GM19351 (cell line): ENCODE data around the gene SYNC.
"Not testable (repeated sequence)": the region's sequence is repeated elsewhere in the genome, so short reads cannot be mapped to it uniquely, and the experiment has no call there.

Experiments
- ATAC-seq: cut with Tn5 transposase; IDR thresholded peaks from one replicate; pipeline ENCODE4 v1.9.1; 2021; ENCODE audit warnings: mild to moderate bottlenecking, moderate library complexity; ENCODE audit not compliant: unreplicated experiment

The SYNC gene

GRCh38 chr1:32695098-32695904 is 7.3 kb downstream of the SYNC start:
- no peak for ATAC-seq

- ATAC-seq: no peak
Measured at GRCh38 chr1:32693455-32694174, 9.0 kb downstream of the SYNC start.

- no peak for ATAC-seq
Measured at GRCh38 chr1:32686387-32686786, 16.2 kb downstream of the SYNC start.

DNA sequence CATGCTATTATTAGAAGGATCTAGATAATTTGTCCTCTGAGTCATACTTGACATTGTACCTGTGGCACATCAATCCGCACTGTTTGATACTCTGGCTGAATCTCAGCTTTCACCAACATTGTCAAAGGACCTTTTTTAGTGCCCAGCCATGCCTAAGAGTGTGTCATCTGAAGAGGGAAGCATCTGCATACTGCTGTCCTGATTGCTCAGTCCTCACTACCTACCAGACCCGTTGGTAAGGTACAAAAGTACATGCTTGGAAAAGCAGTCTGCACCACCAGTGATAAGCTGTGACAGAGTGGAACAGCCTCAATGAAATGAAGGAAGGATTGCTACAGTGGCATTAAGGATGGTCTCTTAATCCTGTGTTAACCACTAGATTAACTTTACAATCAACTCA is 17.1 kb downstream of the SYNC start:
- ATAC-seq: no peak

DNA sequence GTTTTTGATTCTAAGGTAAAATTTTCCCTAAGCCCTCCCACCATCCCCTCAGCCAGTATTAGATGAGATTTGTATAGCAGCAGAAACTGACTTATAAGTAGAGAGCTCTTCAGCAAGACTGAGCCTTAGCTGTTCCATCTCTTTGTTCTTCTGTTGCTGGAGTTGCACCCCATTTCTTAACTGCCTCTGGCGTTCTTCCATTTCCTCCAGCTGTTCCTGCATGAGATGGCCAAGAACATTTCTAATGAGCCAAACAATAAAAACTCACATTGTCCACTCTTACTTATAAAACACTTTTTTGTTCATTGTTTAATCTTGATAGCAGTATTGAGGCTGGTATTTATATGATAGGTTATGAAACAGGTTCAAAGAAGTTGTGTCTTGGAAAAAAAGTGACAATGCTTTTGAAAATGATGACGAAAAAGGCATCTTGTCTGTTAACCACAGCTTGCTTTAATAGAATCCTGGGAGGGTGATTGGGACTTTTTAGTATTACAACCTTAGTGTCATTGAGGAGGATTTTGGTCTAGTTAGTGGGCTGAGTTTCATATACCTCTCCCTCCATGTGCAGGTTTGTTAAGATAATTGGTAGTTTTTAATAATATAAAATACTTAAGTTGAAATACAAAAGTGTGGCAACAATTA is 18.3 kb downstream of the SYNC start:
- ATAC-seq: no peak

DNA sequence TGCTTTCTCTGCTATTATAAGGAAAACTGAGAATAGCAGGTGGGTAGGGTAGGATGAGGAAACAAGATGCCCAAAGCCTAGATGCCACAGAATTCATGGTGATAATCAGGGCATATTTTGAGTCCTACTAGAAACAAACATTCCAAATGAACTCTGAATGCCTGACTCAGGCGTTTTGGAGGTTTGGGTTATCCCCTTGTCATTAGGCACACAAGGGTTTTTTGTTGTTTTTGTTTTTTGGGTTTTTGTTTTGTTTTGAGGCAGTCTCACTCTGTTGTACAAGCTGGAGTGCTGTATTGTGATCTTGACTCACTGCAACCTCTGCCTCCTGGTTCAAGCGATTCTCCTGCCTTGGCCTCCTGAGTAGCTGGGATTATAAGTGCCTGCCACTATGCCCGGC is 19.2 kb downstream of the SYNC start:
- no peak for ATAC-seq

DNA sequence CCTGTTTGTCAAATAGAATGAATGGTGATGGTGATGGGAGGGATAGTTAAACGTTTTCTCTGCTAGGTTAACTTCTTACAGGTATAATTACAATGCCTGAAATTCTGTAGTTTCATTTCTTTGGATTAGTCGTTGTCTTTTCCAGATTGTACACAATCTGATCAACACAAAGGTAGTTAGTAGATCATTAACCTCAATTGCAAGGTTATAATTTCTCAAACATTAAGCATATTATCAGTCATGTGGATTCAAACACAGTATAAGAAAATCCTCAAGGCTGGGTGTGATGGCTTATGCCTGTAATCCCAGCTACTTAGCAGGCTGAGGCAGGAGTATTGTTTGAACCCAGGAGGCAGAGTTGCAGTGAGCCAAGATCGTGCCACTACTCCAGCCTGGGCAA is 20.6 kb downstream of the SYNC start:
- no peak for ATAC-seq

GRCh38 chr1:32681509-32681908 is 21.1 kb downstream of the SYNC start:
- no peak for ATAC-seq

- no peak for ATAC-seq
Measured at GRCh38 chr1:32680642-32681041, 21.9 kb downstream of the SYNC start.

DNA sequence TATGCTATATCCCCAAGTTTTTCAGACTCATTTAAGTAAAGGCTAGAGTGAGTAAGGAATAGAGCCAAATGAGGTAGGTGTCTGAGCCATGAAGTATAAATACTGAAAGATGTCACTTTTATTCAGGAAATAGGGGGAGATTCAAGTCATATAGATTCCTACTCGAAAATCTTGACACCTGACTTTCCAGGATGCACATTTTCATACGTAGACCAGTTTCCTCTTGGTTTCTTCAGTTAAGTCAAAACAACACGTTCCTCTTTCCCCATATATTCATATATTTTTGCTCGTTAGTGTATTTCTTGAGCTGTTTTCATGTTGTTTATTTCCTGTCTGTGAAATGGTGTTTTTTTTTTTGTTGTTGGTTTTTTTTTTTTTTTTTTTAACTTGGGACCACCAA is 22.6 kb downstream of the SYNC start:
- ATAC-seq: not testable (repeated sequence)

DNA sequence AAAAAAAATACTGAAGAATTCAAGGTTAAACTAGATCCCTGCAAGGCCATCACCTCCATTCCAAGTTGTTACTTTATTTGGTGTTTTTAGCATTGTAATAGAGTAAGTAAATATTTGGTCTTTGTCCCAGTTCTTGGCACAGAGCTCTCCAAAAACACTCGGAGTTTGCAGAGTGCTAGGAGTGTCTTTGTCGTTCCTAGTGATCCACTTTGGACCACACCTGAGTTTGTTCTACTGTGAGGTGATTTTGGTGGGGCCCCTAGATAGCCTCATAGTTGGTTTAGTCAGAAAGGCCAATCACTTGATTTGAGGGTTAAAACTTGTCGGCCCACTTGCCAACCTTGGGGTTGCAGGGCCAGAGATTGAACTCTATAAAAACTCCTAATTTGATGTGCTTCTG is 25.6 kb downstream of the SYNC start:
- no peak for ATAC-seq

DNA sequence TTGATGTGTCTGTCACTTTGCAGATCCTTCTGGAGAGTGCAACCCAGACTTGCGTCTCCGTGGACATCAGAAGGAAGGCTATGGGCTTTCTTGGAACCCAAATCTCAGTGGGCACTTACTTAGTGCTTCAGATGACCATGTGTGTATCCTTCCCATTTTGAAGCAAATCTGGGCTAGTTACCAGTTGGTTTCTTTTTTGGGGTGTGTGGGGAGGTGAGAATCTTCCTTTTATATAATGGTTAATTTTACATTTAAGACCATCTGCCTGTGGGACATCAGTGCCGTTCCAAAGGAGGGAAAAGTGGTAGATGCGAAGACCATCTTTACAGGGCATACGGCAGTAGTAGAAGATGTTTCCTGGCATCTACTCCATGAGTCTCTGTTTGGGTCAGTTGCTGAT is 33.9 kb downstream of the SYNC start:
- ATAC-seq: not testable (repeated sequence)

DNA sequence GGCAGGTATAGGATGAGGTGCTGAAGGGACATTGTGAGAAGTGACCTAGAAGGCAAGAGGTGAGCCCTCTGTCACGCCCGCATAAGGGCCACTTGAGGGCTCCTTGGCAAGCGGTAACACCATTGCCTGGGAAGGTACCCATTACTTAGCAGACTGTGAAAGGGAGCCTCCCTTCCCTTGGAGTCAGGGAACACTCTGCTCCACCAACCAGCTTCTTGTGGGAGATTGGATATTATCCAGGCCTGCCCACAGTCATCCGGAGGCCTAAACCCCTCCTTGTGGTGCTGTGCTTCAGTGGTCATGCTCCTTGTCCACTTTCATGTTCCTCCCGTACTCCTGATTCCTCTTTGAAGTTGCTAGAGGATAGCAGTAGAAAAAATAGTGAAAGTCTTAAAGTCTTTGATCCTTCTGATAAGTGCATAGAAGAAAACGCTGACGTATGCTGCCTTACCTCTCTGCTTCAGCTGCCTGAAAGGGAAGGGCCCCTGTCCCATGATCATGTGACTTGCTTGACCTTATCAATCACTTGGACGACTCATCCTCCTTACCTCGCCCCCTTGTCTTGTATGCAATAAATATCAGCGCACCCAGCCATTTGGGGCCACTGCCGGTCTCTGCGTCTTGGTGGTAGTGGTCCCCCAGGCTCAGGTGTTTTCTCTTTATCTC is 35.5 kb downstream of the SYNC start:
- no peak for ATAC-seq

DNA sequence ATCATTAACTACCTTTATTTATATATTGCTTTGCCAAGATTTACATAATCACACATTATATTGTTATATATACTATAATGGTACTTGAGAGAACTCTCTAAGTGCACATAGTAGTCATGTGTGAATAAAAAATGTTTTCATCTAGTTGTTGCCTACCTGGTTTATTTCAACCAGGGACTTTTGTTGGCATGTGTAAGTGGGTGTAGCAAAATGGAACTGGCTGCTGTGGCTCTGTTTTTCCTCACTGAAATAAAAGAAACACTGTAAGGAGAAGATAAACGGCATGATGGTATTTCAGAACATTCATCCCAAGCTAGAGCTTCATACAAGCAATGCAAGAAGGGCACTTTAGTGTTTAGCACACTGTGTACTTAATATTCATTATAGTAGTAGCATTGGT is 36.7 kb downstream of the SYNC start:
- ATAC-seq: no peak

DNA sequence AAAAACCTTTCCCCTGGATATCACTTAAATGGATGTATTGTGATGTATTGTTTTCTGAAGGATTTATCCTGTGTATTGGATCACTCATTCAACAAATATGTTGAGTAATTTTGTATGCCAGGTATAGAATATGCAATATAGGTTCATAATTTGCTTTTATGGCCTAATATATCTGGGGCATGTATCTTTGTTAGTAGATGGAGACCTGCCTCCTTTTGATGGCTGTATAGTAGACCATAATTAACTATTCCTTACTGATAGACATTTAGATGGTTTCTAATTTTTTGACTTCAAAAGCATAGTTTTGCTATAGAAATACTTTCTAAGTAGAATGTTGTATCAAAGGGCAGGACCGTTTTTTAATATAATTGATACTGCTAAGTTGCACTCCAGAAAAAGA is 43.0 kb downstream of the SYNC start:
- no peak for ATAC-seq

- no peak for ATAC-seq
Measured at GRCh38 chr1:32652244-32652962, 50.2 kb downstream of the SYNC start.

- peak; percentile 24 for ATAC-seq
Measured at GRCh38 chr1:32651461-32652073, 51.0 kb downstream of the SYNC start.

DNA sequence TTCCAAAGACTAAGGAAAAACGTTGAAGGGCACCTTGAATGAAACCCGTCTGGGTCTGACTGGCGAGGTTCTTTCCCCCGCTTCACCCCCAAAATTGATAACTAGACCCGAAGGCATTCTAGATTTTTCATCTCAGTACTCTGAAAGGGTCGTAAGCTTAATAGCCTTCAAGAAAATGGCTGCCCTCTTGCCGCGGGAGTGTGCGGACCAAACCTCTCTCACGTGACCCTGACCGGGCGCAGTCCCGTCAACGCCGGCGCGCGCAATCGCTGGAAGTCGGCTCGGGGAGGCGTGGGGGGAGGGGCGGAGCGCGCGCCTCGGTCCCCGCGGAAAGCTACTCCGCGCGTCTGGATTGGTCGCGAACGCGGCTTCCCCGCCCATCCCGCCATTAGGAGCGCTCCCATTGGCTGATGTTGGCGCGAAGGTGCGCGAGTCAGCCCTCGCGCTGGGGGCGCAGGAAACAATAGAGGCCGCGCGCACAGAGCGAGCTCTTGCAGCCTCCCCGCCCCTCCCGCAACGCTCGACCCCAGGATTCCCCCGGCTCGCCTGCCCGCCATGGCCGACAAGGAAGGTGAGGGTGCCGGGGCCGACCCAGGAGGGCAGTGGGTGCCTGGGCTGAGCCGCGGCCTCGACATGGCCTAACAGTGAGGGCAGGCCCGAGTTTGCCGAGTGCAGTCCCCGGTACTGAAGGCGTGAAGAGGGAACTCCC is 51.7 kb downstream of the SYNC start, which contains the start of gene RBBP4:
TSS of gene RBBP4 (plus strand) at position 457 of the 709 bp plus-strand sequence. CDS start at position 556, 99 bp downstream.
- ATAC-seq: peak; percentile 76

GRCh38 chr1:32650248-32650751 is 52.3 kb downstream of the SYNC start, which contains the start of gene ZBTB8OS:
Gene ZBTB8OS (minus strand): TSS chr1:32650550. CDS start chr1:32650529, 21 bp downstream.
- peak; percentile 61 for ATAC-seq
